H9 (cell line): ENCODE results near the gene MIOS. TPM values are rescaled to one million over a fixed set of nuclear protein-coding genes. Genes with fewer than 3 reads are reported as not detected.

ENCODE experiments used
- DNase-seq: peaks from one replicate; pipeline ENCODE4 v3.0.0-alpha.2; 2017
- H2AFZ ChIP-seq: one replicate; pipeline ENCODE4 v1.6.1; 2013; ENCODE audit warnings: mild to moderate bottlenecking, low read length, control low read depth, moderate library complexity
- H2AK5ac ChIP-seq: 2 replicates; pipeline ENCODE4 v1.6.1; 2013; ENCODE audit warnings: low read length, control low read depth, mixed read lengths; ENCODE audit not compliant: insufficient read length
- H2BK120ac ChIP-seq: one replicate; pipeline ENCODE4 v1.6.1; 2013; ENCODE audit warnings: low read depth, mild to moderate bottlenecking, low read length, control low read depth, inconsistent platforms; ENCODE audit not compliant: poor library complexity, severe bottlenecking
- H2BK12ac ChIP-seq: 2 replicates; pipeline ENCODE4 v1.6.1; 2013; ENCODE audit warnings: low read length, control low read depth, mixed read lengths, low read depth; ENCODE audit not compliant: insufficient read length
- H2BK15ac ChIP-seq: 2 replicates; pipeline ENCODE4 v1.6.1; 2013; ENCODE audit warnings: low read depth, low read length, control low read depth
- H2BK20ac ChIP-seq: one replicate; pipeline ENCODE4 v1.6.1; 2013; ENCODE audit warnings: low read depth, mild to moderate bottlenecking, low read length, control low read depth, inconsistent platforms; ENCODE audit not compliant: poor library complexity, severe bottlenecking
- H2BK5ac ChIP-seq: 2 replicates; pipeline ENCODE4 v1.6.1; 2013; ENCODE audit warnings: low read length, control low read depth, mixed read lengths; ENCODE audit not compliant: insufficient read length
- H3K14ac ChIP-seq: 2 replicates; pipeline ENCODE4 v1.6.1; 2013; ENCODE audit warnings: low read length, control low read depth; ENCODE audit not compliant: insufficient read depth
- H3K18ac ChIP-seq: 2 replicates; pipeline ENCODE4 v1.6.1; 2013; ENCODE audit warnings: low read depth, mild to moderate bottlenecking, mixed read lengths, low read length, control low read depth; ENCODE audit not compliant: insufficient read length
- H3K23ac ChIP-seq: 2 replicates; pipeline ENCODE4 v1.6.1; 2013; ENCODE audit warnings: low read length, control low read depth, mixed read lengths, low read depth; ENCODE audit not compliant: insufficient read length
- H3K23me2 ChIP-seq: 2 replicates; pipeline ENCODE4 v1.6.1; 2013; ENCODE audit warnings: low read depth, mild to moderate bottlenecking, mixed read lengths, low read length, control low read depth; ENCODE audit not compliant: insufficient read length, poor library complexity, severe bottlenecking
- H3K27ac ChIP-seq: 2 replicates; pipeline ENCODE4 v1.5.1; 2013; ENCODE audit warnings: low read length, control low read depth, mixed read lengths, low read depth; ENCODE audit not compliant: insufficient read length
- H3K27me3 ChIP-seq: 2 replicates; pipeline ENCODE4 v1.6.1; 2013; ENCODE audit warnings: low read length, control low read depth, inconsistent platforms; ENCODE audit not compliant: insufficient read depth
- H3K4ac ChIP-seq: 2 replicates; pipeline ENCODE4 v1.6.1; 2013; ENCODE audit warnings: low read depth, mild to moderate bottlenecking, control low read depth, inconsistent platforms, low read length, moderate library complexity
- H3K4me1 ChIP-seq: 2 replicates; pipeline ENCODE4 v1.6.1; 2013; ENCODE audit warnings: low read length, control low read depth, inconsistent platforms; ENCODE audit not compliant: insufficient read depth
- H3K4me2 ChIP-seq: 2 replicates; pipeline ENCODE4 v1.6.1; 2013; ENCODE audit warnings: low read length, control low read depth, mixed read lengths; ENCODE audit not compliant: insufficient read length, insufficient read depth
- H3K56ac ChIP-seq: 2 replicates; pipeline ENCODE4 v1.6.1; 2013; ENCODE audit warnings: low read depth, mild to moderate bottlenecking, mixed read lengths, low read length, control low read depth; ENCODE audit not compliant: insufficient read length
- H3K79me1 ChIP-seq: 2 replicates; pipeline ENCODE4 v1.6.1; 2013; ENCODE audit warnings: low read depth, mild to moderate bottlenecking, moderate library complexity, low read length, control low read depth, inconsistent platforms; ENCODE audit not compliant: insufficient read depth, poor library complexity, severe bottlenecking
- H3K79me2 ChIP-seq: 2 replicates; pipeline ENCODE4 v1.6.1; 2013; ENCODE audit warnings: low read length, control low read depth, inconsistent platforms; ENCODE audit not compliant: insufficient read depth
- H3K9ac ChIP-seq: 2 replicates; pipeline ENCODE4 v1.6.1; 2013; ENCODE audit warnings: low read length, control low read depth, mixed read lengths; ENCODE audit not compliant: insufficient read length; ENCODE audit errors: extremely low read depth
- H3K9me3 ChIP-seq: one replicate; pipeline ENCODE4 v1.6.1; 2013; ENCODE audit warnings: low read depth, low read length, inconsistent platforms; ENCODE audit not compliant: control insufficient read depth
- H3T11ph ChIP-seq: one replicate; pipeline ENCODE4 v1.6.1; 2013; ENCODE audit warnings: mild to moderate bottlenecking, low read length, control low read depth, inconsistent platforms
- H4K20me1 ChIP-seq: one replicate; pipeline ENCODE4 v1.6.1; 2013; ENCODE audit not compliant: control insufficient read depth, insufficient read length, insufficient read depth
- H4K5ac ChIP-seq: 2 replicates; pipeline ENCODE4 v1.6.1; 2013; ENCODE audit warnings: low read depth, mild to moderate bottlenecking, mixed read lengths, low read length, control low read depth; ENCODE audit not compliant: insufficient read length
- H4K8ac ChIP-seq: replicated peaks from 2 replicates; pipeline ENCODE4 v1.6.1; 2013; ENCODE audit warnings: low read length, control low read depth, mixed read lengths, low read depth; ENCODE audit not compliant: insufficient read length
- H4K91ac ChIP-seq: 2 replicates; pipeline ENCODE4 v1.6.1; 2013; ENCODE audit warnings: low read depth, mild to moderate bottlenecking, moderate library complexity, mixed read lengths, low read length, control low read depth; ENCODE audit not compliant: insufficient read length
- H3K27ac Mint-ChIP-seq, 3 experiments: 2 replicates in 2 of 3; 3 replicates in 1 of 3; pipeline ENCODE4 v1.8.0; 2020 to 2021; ENCODE audit warnings: mixed read lengths in 3 of 3, mild to moderate bottlenecking in 1 of 3, moderate library complexity in 1 of 3
- H3K27me3 Mint-ChIP-seq: 2 replicates; pipeline ENCODE4 v1.8.0; 2021; ENCODE audit warnings: low read depth, mild to moderate bottlenecking, moderate library complexity, mixed read lengths
- H3K36me3 Mint-ChIP-seq, 3 experiments: 2 replicates in 2 of 3; 3 replicates in 1 of 3; pipeline ENCODE4 v1.8.0; 2020 to 2021; ENCODE audit warnings: low read depth in 3 of 3, mixed read lengths in 3 of 3; ENCODE audit not compliant: insufficient read depth in 1 of 3
- H3K4me1 Mint-ChIP-seq, 2 experiments: 2 replicates each; pipeline ENCODE4 v1.8.0; 2020; ENCODE audit warnings: mixed read lengths in 2 of 2
- H3K4me3 Mint-ChIP-seq, 2 experiments: 2 replicates in 1 of 2; 3 replicates in 1 of 2; pipeline ENCODE4 v1.8.0; 2020 to 2021; ENCODE audit warnings: mild to moderate bottlenecking in 2 of 2, mixed read lengths in 2 of 2, moderate library complexity in 1 of 2
- H3K9me3 Mint-ChIP-seq, 2 experiments: 2 replicates in 1 of 2; 3 replicates in 1 of 2; pipeline ENCODE4 v1.8.0; 2020; ENCODE audit warnings: mild to moderate bottlenecking in 2 of 2, mixed read lengths in 2 of 2, moderate library complexity in 1 of 2
- WGBS: extraction: QIAGEN DNeasy Blood & Tissue Kit; methylation state at CpG from one replicate; pipeline ENCODE4 v1.1.7; 2013; ENCODE audit warnings: missing lambda C conversion rate, low lambda C conversion rate, mixed read lengths; ENCODE audit not compliant: insufficient read length; ENCODE audit errors: extremely low coverage; 5-methylcytosine and 5-hydroxymethylcytosine counted together
- total RNA-seq: library from RNA; stranded (reverse); gene quantifications from 2 replicates; pipeline ENCODE4 v1.2.1, GENCODE V29; 2021
- TF ChIP-seq, protein P1 (sequence below): fragments of 200-600 bp; sonication (generic); conservative IDR thresholded peaks from 3 replicates; pipeline ENCODE4 v1.8.0; 2021; ENCODE audit warnings: antibody characterized with exemption, mild to moderate bottlenecking

Gene MIOS
- total RNA-seq, 1 experiment from 2014 or later = 46.4 TPM

DNA sequence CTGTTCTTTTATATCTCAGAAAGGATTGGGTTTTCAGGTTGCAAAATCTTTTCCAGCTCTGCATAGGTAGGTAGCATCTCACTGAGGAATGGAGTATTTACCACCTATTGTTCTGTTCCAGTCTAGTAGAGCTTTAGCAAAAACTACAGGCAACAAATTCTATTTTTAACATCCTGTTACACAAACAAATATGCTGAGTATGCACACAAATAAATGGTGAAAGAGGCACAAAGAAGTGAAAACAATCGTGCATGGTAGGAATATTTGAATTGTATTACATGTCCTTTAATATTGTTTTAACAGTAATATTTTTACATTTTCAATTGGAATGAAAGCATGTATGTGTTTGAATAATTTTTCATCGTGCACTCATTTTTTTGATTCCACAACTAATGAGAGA, 14.5 kb upstream of the MIOS start:
- H3K27ac Mint-ChIP-seq = no peak overlapping the region
- no peak overlapping the region for H3K4me3 Mint-ChIP-seq
- Histone ChIP-seq H3K23me2 (no peaks in the 10 kb centered on the region), H3K9ac (no peak overlapping the region), H3K4me2 (no peak overlapping the region), H2AFZ (no peak overlapping the region), H2BK20ac (no peak overlapping the region), H3K27ac (no peak overlapping the region), H3K4me1 (no peaks in the 10 kb centered on the region), H2AK5ac (no peak overlapping the region), H2BK120ac (no peak overlapping the region), H2BK12ac (no peak overlapping the region), H3K79me1 (no peaks in the 10 kb centered on the region), H3T11ph (no peak overlapping the region), H3K56ac (no peak overlapping the region), H3K23ac (no peak overlapping the region), H3K14ac (no peak overlapping the region), H3K79me2 (no peaks in the 10 kb centered on the region), H3K4ac (no peak overlapping the region), H2BK5ac (no peak overlapping the region), H3K9me3 (no peaks in the 10 kb centered on the region), H3K18ac (no peak overlapping the region), H4K91ac (no peak overlapping the region), H4K20me1 (no peaks in the 10 kb centered on the region), H3K27me3 (no peaks in the 10 kb centered on the region), H4K8ac (no peak overlapping the region), H2BK15ac (no peak overlapping the region), H4K5ac (no peak overlapping the region)
- WGBS = no CpG with 5 or more reads among the region's 2 CpGs
- H3K9me3 Mint-ChIP-seq = no peaks in the 10 kb centered on the region
- DNase-seq = no peak
- TF ChIP-seq, protein P1, sequence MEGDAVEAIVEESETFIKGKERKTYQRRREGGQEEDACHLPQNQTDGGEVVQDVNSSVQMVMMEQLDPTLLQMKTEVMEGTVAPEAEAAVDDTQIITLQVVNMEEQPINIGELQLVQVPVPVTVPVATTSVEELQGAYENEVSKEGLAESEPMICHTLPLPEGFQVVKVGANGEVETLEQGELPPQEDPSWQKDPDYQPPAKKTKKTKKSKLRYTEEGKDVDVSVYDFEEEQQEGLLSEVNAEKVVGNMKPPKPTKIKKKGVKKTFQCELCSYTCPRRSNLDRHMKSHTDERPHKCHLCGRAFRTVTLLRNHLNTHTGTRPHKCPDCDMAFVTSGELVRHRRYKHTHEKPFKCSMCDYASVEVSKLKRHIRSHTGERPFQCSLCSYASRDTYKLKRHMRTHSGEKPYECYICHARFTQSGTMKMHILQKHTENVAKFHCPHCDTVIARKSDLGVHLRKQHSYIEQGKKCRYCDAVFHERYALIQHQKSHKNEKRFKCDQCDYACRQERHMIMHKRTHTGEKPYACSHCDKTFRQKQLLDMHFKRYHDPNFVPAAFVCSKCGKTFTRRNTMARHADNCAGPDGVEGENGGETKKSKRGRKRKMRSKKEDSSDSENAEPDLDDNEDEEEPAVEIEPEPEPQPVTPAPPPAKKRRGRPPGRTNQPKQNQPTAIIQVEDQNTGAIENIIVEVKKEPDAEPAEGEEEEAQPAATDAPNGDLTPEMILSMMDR = no peak
- no peaks in the 10 kb centered on the region for H3K36me3 Mint-ChIP-seq
- H3K4me1 Mint-ChIP-seq = peaks cover 0 to 8% of the 10 kb centered on the region in 2 experiments; a peak in 1 of 4 replicates
- no peaks in the 10 kb centered on the region for H3K27me3 Mint-ChIP-seq
